Mesothelial cell of epicardium (in vitro differentiated cells): ENCODE data around the gene RAD17. TPM values are rescaled to one million over a fixed set of nuclear protein-coding genes. Genes with fewer than 3 reads are reported as not detected.
"Not testable (repeated sequence)": the region's sequence is repeated elsewhere in the genome, so short reads cannot be mapped to it uniquely, and the experiment has no call there.

Source experiments
- DNase-seq, 2 experiments: peaks; one replicate each; pipeline ENCODE4 v3.0.0; 2021; ENCODE audit warnings: low spot score in 2 of 2; ENCODE audit not compliant: unreplicated experiment in 2 of 2
- H3K27ac Mint-ChIP-seq: 2 replicates; pipeline ENCODE4 v1.8.0; 2021; ENCODE audit warnings: mixed read lengths
- H3K27me3 Mint-ChIP-seq: 2 replicates; pipeline ENCODE4 v1.8.0; 2021; ENCODE audit warnings: low read depth, mixed read lengths
- H3K36me3 Mint-ChIP-seq: 2 replicates; pipeline ENCODE4 v1.8.0; 2021; ENCODE audit warnings: mixed read lengths
- H3K4me1 Mint-ChIP-seq: 2 replicates; pipeline ENCODE4 v1.8.0; 2021; ENCODE audit warnings: mixed read lengths
- H3K4me3 Mint-ChIP-seq: 2 replicates; pipeline ENCODE4 v1.8.0; 2021; ENCODE audit warnings: mild to moderate bottlenecking, moderate library complexity, mixed read lengths
- H3K9me3 Mint-ChIP-seq: 2 replicates; pipeline ENCODE4 v1.8.0; 2021; ENCODE audit warnings: mixed read lengths
- CTCF ChIP-seq: fragments of 200-600 bp; sonication (generic); IDR thresholded peaks from one replicate; pipeline ENCODE4 v1.5.0; 2021; ENCODE audit warnings: antibody characterized with exemption; ENCODE audit not compliant: unreplicated experiment
- total RNA-seq: library from RNA; stranded (reverse); gene quantifications from 3 replicates; pipeline ENCODE4 v1.2.1, GENCODE V29; 2021

RAD17 gene
- total RNA-seq, 1 donor from 2014 or later = 31.6 TPM

- no peak overlapping the region for H3K27ac Mint-ChIP-seq
- DNase-seq = no peak
- no peak overlapping the region for H3K4me3 Mint-ChIP-seq
- no peaks in the 10 kb centered on the region for H3K36me3 Mint-ChIP-seq
- H3K9me3 Mint-ChIP-seq = no peaks in the 10 kb centered on the region
- TF ChIP-seq CTCF = no peak
- no peaks in the 10 kb centered on the region for H3K27me3 Mint-ChIP-seq
- no peaks in the 10 kb centered on the region for H3K4me1 Mint-ChIP-seq
Observed at GRCh38 chr5:69450116-69450515, 80.5 kb downstream of the RAD17 start.

- not testable (repeated sequence) for DNase-seq, H3K9me3 Mint-ChIP-seq, H3K27ac Mint-ChIP-seq, H3K4me3 Mint-ChIP-seq, H3K4me1 Mint-ChIP-seq, H3K27me3 Mint-ChIP-seq, H3K36me3 Mint-ChIP-seq
Observed at GRCh38 chr5:69450527-69450926, 80.9 kb downstream of the RAD17 start.

- Mint-ChIP-seq H3K4me1 (no peaks in the 10 kb centered on the region), H3K4me3 (no peak overlapping the region)
Observed at GRCh38 chr5:69451941-69452647, 82.5 kb downstream of the RAD17 start.

GRCh38 chr5:69453487-69453886, 83.9 kb downstream of the RAD17 start:
- H3K4me1 Mint-ChIP-seq, H3K36me3 Mint-ChIP-seq, H3K27me3 Mint-ChIP-seq, H3K27ac Mint-ChIP-seq, H3K9me3 Mint-ChIP-seq, DNase-seq, H3K4me3 Mint-ChIP-seq: not testable (repeated sequence)

More at GRCh38 chr5:69451941-69452647, 82.5 kb downstream of the RAD17 start:
- Mint-ChIP-seq H3K27me3 (no peaks in the 10 kb centered on the region), H3K9me3 (peaks cover 4% of the 10 kb centered on the region), H3K36me3 (no peaks in the 10 kb centered on the region), H3K27ac (no peak overlapping the region)
- DNase-seq = no peak
- no peak for TF ChIP-seq CTCF

GRCh38 chr5:69454460-69455249, 85.0 kb downstream of the RAD17 start:
- Mint-ChIP-seq H3K4me3 (no peak overlapping the region), H3K27me3 (no peaks in the 10 kb centered on the region), H3K27ac (no peak overlapping the region), H3K4me1 (no peaks in the 10 kb centered on the region), H3K9me3 (peaks cover 15% of the 10 kb centered on the region), H3K36me3 (no peaks in the 10 kb centered on the region)
- no peak for DNase-seq
- TF ChIP-seq CTCF = no peak

GRCh38 chr5:69455428-69455988, 85.9 kb downstream of the RAD17 start:
- H3K36me3 Mint-ChIP-seq = not testable (repeated sequence)

GRCh38 chr5:69462170-69462569, 92.6 kb downstream of the RAD17 start:
- TF ChIP-seq CTCF = no peak
- no peak overlapping the region for H3K4me3 Mint-ChIP-seq
- H3K9me3 Mint-ChIP-seq = peaks cover 11% of the 10 kb centered on the region
- DNase-seq = no peak
- no peak overlapping the region for H3K27ac Mint-ChIP-seq
- no peaks in the 10 kb centered on the region for H3K4me1 Mint-ChIP-seq
- no peaks in the 10 kb centered on the region for H3K36me3 Mint-ChIP-seq
- no peaks in the 10 kb centered on the region for H3K27me3 Mint-ChIP-seq

More at GRCh38 chr5:69455428-69455988, 85.9 kb downstream of the RAD17 start:
- not testable (repeated sequence) for H3K4me1 Mint-ChIP-seq, H3K27me3 Mint-ChIP-seq, H3K4me3 Mint-ChIP-seq, H3K27ac Mint-ChIP-seq, DNase-seq
- H3K9me3 Mint-ChIP-seq = peaks cover 15% of the 10 kb centered on the region
